HuH-7.5 (cell line): ENCODE data around the gene CABP1.
"Not testable (repeated sequence)": the region's sequence is repeated elsewhere in the genome, so short reads cannot be mapped to it uniquely, and the experiment has no call there.

Experiments
- DNase-seq: peaks from one replicate; pipeline ENCODE4 v3.0.0; 2011; ENCODE audit warnings: low spot score

The CABP1 gene

GRCh38 chr12:120668091-120668867, 27.9 kb downstream of the CABP1 start:
- DNase-seq, result no peak

DNA sequence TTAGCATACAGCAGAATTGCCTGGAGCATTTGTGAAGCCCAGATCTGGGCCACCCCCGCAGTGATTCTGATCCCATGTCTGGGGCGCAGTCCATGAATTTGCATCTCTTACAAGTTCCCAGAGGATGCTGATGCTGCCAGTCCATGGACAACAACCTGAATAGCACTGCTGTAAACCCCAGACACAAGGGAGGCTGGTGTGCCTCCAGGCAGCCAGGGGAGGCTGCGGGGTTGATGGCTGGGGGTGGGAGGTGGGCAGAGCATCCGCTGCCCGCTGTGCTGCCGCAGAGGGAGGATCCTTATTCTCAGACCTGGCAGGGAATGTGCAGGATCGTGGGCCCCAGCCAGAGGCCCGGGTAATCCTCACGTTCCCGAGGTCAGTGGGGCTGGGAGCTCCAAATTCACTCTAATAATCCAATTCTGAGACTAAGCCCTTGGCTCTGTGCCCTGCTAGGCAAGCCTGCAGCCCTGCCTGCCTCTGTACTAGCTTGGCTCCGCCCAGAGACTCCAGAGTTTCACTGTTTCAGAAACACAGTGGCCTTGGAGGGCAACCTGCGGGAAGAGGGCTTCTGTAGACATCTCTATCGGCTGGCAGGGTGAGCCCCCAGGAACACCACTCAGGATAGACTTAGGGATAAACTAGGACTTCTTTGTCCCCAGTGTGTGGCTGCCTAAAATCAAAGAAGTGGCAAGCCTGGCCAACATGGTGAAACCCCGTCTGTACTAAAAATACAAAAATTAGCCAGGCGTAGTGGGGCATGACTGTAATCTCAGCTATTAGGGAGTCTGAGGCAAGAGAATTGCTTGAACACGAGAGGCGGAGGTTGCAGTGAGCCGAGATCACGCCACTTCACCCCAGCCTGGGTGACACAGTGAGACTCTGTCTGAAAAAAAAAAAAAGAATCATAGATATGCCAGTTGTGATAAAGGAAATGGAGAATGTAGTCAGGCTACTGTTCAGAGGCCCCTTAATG, 28.7 kb downstream of the CABP1 start:
- DNase-seq, result no peak

GRCh38 chr12:120670237-120670636, 29.8 kb downstream of the CABP1 start:
- DNase-seq, result not testable (repeated sequence)

GRCh38 chr12:120670667-120671066, 30.2 kb downstream of the CABP1 start:
- DNase-seq, result no peak

- no peak for DNase-seq
Measured at GRCh38 chr12:120674097-120674636, 33.7 kb downstream of the CABP1 start.

GRCh38 chr12:120677765-120678473, 37.5 kb downstream of the CABP1 start:
- DNase-seq, result no peak

GRCh38 chr12:120678572-120678971, 38.1 kb downstream of the CABP1 start:
- DNase-seq, result no peak

DNA sequence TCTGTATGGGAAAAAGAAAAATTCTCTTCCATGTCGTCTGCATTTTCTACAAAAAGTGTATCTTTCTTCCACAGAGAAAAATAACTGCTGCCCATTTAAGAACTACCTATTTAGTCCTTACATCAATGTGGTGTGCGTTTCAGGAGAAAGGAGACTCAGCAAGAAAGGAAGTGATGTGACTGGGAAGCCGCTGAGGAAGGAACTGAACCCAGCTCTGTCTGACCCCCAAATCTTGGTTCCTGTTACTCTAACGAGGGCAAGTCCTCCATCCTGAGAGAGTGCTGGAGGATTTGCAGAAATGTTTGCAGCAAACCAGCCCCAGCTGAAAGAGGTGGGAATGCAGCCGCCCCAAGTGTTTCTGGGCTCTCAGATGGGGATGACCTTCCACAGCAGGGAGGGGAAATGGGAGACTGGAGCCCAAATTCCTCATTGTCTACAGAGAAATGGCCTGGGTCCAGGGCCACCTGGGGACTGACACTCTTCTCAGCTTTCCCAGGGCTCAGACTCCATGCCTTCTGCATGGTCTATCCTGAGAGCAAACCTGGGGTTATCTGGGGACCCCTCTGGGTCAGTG, 39.8 kb downstream of the CABP1 start:
- no peak for DNase-seq

GRCh38 chr12:120684523-120684932, 44.1 kb downstream of the CABP1 start:
- no peak for DNase-seq

- DNase-seq, result no peak
Measured at GRCh38 chr12:120685522-120685921, 45.1 kb downstream of the CABP1 start.

GRCh38 chr12:120686151-120686689, 45.8 kb downstream of the CABP1 start:
- peak; percentile 83 for DNase-seq

- peak; percentile 96 for DNase-seq
Measured at GRCh38 chr12:120686690-120687577, 46.5 kb downstream of the CABP1 start, which contains the start of gene MLEC. Gene MLEC, plus strand, starts transcription at chr12:120687149. Its CDS starts 148 bp downstream, at chr12:120687297.

DNA sequence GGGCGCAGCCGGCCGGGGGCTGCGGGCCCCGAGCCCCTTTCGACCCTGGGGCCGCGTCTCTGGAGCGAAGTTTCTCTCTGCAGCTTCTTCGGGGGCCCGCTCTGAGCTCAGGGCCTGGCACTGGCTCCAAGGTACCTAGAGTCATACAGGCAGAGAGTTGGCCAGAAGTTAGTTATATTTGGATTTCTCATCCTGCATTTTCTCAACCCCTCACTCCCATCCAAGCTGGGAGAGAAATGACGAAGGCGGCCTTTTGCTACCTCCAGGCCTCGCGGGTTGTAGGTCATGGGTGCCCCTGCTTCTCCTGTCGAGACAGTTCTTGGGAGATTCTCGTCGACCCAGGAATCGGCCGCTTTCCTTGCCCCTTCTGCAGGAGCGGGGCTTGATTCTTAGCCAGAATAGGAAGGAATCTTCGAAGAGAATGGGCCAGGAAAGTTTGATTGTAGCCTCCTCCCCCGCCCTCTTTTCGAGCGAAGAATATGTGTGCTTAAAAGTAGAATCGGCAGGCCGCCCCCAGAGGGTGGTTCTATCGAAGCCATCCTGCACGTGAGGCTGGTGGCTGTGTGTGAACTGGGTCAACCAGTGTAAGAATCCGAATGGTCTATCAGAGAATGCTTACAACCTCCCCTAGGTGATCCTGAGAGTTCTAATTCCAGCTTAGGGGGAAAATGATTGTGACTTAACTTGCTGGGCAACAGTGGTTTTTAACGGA, 47.3 kb downstream of the CABP1 start:
- no peak for DNase-seq

DNA sequence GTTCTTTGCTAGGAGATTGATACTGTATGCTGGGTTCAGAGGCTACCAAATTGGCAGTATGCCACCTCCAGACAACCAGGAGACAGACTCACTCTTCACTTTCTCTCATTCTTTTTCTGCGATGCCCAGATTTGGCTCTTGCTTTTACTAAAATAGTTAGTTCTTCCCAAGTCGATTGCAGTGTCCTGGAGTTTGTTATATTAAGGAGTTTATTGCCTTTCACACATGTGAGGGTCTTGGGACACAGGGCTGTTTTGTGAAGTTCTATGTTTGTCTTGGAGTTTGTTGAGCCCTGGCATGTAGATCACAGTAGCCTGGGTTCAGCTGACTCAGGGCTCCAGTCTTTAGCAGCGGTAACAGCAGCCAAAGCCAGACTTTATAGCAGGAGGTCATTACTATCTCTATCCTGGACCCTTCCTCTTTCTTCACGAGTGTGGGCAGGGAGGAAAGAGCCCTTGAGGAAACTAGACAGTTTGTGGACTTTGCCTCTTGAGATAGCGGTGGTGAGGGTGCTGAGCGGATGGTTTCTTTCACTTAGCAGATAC, 48.2 kb downstream of the CABP1 start:
- no peak for DNase-seq

DNA sequence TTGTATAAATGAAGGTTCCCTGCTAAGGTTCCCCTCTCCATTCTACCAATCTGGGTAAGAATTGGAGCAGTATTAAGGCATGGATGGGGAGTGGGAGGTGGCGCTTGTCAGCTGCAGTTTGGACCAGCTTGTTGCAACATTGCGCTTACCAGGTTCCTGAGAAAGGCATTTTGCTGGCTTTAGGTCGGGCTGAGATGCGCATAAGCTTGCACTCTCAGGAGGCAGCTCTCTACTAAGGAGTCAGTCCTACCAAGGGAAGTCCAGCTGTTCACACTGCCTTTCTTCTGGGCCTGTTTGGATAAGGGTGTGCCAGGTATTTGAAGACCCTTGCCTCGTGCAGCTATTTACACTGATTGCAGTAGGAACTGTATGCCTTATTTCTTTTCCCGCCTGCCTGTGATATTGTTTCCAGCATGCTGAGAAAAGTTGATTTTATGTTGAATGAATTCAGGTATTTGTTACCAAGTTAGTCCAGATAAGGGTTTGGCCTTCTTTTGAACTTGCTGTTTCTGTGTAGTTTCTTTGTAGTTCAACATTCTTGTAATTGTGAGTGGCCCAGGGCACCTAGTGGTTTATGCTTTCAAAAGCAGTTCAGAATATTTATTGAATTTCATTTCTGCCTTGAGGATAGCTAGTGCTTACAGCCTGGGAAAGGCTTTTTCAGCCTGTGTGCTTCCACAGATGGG, 49.1 kb downstream of the CABP1 start:
- DNase-seq, result no peak

- DNase-seq, result no peak
Measured at GRCh38 chr12:120690083-120690450, 49.6 kb downstream of the CABP1 start.

DNA sequence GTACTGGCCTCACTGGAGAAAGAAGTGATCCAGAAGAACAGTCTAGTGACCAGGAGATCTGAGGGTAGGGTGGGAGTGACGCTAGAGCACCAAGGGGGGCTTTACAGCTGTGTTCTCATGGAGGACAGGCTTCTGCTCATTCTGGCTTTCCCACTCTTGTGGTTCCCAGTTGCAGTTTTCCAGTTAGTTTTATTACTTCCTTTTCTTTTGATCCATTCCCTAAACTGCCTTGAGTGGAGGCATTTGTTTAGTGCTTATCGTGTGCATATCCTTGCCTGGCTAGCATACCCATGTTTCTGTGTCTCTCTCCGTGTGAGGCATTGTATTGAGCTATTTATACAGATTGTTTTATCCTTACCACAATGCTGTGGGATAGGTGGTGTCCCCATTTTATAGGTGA, 50.6 kb downstream of the CABP1 start:
- DNase-seq, result no peak

- DNase-seq, result no peak
Measured at GRCh38 chr12:120692524-120693033, 52.2 kb downstream of the CABP1 start.

DNA sequence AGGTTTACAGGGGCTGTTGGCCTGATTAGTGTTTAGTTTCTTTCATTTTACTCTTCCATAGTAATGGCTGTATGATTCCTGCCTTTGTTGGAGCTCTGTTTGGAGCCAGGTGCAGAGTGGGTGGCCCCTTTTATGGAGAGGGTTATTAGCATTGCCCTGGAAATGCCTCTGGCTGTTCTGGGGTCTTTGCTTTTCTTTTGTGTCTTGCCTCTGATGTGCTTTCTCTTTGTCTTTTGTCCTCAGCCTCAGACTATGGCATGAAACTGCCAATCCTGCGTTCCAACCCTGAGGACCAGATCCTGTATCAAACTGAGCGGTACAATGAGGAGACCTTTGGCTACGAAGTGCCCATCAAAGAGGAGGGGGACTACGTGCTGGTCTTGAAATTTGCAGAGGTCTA, 53.4 kb downstream of the CABP1 start:
- no peak for DNase-seq
